ENCODE results near the gene UMAD1.

UMAD1 gene

DNA sequence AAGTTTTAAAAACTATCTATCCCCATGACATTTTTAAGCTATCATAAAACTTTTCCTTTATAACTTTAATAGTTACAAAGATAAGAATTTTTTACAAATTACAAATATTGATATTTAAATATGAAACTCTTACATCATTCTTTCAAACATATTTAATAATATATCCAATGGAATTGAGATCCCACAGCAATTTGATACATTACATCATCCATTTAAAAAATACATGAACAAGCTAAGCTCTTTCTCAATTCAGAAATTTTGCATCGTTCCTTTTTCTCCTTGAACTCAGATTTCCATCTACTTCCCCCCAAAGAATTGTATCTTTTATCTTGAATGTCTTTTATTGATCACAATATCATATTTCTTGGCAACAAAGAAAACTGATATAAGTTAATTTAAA, 209.6 kb downstream of the UMAD1 start:
- DNase-seq = no peak

DNA sequence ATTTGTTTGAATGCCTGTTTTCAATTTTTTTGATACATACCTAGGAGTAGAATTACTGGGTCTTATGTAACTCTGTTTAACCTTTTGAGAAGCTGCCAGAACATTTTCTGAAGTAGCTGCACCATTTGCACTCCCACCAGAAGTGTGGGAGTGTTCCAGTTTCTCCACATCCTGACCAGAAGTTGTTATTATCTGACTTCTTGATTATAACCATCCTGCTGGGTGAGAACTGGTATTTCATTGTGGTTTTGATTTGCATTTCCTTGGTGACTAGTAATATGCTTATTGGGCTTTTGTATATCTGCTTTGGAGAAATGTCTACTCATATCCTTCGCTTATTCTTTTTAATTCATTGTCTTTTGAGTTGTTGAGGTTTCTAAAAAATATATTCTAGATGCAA, 210.8 kb downstream of the UMAD1 start:
- DNase-seq = no peak

DNA sequence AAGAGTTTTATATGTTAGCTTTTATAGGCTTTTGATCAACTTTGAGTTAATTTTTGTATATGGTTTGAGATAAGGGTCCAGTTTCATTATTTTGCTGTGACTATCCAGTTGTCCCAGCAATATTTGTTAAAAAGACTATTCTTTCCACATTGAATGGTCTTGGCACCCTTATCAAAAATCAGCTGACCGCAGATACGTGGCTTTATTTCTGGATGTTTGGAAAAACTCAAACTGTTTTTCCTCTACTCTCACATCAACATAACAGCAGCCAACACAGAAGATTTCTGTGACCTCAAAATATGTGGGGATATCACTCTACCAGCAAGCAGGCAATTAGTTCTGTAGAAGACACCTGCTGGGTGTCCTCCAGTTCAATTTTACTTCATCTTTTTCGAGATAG, 211.4 kb downstream of the UMAD1 start:
- DNase-seq = no peak

DNA sequence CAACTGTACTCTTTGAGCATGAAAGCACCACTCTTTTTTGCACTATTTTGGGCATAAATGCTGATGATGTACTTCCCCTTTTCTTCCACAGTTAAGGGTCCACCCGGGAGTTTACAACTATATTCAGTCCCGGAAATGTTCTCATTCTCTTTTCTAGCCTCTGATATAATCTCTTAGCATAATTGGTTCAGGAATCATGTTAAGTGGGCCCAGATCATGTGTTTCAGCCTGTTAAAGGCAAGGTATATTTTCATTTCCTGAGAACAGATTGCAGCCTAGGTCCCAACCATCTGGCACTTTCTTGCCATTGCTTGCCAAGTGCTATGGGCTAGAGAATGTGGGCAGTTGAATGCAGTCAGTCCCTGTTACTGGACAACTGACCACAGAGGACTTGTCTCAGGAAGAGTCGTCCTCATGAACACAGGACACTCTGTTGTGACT, 216.6 kb downstream of the UMAD1 start:
- no peak for DNase-seq

DNA sequence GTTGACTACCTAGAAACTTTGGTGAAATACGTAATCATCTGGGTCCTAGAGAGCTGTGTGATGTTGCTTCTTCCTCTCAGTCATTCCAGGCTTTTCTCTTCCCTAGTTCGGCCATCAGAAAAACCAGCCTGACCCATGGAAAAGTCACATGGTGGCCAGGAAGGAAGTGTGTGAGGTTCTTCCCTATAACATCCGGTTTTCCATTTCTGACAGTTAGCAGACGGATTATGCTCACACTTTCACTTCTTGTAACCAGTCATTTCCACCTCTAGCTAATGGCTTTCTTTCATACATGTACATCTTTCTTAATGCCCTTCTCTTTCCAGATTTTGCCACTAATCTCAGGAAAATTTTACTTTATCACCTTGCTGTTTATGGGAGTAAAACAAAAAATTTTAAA, 218.0 kb downstream of the UMAD1 start:
- DNase-seq = no peak

DNA sequence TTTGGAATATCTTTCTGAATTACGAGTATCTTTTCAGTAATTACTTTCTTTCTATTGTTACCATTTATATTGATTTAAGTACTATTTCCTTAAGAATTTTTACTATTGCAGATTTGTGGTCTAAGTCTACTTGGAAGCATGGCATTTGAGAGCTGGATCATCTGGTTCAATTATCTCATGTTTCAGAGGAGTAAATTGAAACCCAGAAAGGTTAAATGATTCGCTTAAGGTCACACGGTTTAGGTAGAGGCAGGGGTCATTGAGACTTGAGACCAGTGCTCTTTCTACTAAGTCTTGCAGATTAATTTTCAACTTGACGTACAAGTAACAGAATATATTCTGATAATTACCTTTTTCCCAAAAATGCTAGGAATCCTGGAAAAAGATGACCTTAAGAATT, 218.9 kb downstream of the UMAD1 start:
- no peak for DNase-seq

DNA sequence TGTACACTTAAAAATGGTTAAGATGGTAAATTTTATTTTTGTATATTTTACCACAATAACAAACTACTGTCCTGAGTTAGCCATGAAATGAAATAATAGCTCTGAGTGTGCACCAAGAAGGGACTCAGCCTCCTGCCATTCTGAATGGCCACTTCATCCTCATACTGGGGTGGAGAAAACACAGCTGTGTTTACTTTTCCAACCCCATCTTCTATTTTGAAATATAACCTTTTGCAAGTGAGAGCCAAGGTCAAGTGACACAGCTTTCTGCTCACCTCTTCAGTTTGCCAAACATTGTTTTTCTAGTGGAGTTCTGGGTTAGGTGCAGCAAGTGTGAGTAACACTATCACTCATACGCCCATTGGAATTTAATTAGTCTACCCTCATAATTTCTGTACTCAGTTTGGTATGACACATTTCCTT, 220.7 kb downstream of the UMAD1 start:
- no peak for DNase-seq

DNA sequence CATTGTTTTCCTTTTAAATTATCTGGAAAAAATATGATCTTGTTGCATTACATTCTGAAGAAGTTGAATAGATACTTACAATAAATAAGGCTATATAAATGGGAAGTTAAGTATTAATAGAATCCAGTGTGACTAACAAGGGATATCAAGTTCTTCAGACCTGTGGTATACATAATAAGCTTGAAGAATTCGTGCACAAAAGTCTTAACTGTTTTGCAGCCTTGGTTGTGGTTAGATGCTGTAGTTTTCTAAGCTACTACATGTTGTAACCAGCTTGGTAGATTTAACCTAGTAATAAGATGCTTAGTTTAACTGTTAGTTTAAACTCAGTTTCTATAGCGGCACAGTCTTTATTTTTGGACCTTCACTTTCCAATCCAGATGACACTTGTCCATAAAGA, 221.8 kb downstream of the UMAD1 start:
- DNase-seq = no peak

DNA sequence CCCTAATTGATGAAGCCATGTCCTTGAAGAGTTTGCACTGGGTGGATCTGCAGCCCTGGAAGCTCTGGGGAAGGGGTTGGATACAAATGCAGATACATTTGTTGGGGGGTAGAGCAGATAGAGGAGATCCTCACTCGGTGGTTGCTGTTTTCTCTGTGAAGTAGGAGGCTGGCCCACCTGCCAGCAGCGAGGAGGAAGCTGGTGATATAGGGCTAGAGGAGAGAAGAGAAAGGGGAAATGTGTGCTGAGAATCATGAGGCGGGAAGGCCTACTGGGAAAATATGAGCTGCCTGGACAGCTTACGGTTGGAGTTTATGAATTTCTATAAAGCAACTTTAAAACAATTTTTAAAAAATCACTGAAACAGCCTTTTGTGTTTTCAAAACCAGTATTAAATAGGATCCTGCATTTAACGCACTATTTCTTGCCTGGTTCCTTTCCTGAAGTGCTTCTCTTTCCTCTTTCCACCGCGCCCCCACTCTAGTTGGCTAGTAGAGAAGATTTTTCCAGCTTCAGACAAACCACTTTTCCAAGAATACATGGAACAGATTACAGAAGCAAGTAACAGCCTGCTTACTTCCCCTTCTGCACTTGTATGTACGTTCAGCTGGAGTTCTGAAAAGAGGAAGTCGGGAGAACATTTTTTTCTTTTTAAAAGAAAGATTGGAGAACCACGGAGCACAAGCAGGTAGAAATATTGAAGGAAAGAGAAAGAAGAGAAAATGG, 227.5 kb downstream of the UMAD1 start:
- DNase-seq = no peak

DNA sequence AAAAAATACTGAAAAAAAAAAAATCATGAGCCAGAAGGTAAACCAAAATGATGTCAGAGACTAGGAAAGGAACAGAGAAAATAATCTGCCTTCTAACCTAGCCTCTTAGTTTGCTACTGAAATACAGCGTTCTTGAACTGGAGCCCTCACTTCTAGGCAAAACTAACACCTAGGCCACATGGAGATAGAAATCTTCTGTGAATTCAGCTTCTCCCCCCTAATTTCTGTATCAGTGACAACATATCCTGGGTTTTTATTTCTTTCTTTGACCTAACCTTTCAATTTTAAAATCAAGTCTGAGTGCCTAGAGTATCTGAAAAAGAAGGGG, 228.0 kb downstream of the UMAD1 start:
- DNase-seq = no peak

DNA sequence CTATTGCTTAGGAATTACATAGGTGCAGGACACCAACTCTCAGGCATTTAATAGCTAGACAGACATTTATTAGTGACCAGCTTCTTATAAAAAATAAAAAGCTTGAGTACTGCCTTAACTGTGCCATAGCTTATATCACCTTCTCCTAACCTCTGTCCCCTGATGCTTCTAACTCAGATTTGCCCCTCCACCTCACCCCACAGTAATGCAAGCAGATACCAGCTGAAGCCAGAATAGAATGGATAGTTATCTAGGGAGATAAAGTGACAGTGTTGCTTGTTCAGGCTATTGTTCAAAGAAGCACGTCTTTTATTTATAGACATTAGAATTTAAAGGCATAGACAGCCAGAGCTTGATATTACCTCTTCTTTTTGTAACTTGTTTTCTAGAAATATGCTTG, 228.5 kb downstream of the UMAD1 start:
- no peak for DNase-seq

DNA sequence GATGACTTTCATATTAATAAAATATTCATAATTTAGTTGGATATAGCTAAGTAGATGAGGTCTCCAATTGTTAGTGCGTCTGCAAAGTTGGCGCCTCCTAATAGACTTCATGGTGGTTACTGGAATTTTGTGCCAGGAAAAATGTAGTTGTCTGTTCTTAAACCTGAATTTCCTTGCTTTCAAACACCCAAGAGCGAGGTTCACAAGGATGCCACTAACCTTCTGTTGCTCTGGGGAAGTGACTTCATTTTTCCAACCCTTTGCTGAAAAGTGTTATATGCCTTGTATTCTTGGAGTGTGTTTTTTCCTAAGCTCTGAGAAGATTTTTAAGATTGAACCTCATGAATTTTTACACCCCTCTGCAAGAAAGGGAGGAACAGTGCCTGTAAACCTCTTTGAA, 229.1 kb downstream of the UMAD1 start:
- DNase-seq = no peak

DNA sequence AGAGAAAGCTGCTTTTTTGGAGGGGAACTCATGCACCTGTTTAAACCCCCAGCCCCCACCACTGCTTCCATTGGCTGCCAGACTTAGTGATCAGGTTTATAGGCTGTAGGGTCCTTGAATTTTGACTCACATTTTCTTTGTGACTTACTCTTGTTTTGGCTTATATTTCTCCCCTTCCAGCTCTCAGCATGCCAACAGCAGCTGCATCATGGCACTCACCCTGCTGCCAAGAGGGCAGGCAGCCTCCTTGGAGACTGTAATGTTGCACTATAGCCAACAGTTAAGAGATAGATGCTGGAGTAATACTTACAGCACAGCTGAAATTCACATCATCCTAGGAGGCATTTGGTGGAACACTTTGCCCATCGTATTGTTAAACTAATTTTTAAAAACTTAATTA, 230.0 kb downstream of the UMAD1 start:
- no peak for DNase-seq

DNA sequence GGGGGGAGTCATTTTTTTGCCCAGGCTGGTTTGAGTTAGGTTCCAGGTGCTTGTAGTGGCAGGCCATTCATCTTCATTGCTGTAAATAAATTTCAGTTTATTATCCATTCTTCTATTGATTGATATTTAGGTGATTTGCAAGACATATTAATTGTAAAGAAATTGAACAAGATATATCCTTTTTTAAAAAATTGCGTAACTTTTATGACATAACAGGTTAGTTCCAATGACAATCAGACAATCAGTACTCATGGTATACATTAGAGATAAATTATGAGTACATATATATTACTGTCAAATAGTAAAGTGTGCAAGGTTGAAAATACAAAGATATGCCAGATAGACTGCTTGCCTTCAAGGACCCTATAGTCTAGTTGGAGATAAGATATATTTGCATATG, 235.9 kb downstream of the UMAD1 start:
- DNase-seq = no peak

DNA sequence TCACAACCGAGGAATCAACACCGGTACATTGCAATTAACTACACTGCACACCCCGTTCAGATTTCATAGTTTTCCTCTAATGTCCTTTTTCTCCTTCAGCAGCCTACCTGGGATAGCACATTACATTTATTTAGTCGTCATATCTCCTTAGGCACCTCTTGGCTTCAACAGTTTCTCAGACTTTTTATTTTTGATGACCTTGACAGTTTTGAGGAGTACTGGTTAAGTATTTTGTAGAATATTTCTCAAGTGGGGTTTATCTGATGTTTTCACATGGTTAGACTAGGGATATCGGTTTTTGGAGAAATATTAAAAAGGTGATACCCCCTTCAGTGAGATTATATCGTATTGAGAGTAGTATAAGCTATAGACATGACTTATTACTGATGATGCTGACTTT, 241.0 kb downstream of the UMAD1 start:
- DNase-seq = no peak

DNA sequence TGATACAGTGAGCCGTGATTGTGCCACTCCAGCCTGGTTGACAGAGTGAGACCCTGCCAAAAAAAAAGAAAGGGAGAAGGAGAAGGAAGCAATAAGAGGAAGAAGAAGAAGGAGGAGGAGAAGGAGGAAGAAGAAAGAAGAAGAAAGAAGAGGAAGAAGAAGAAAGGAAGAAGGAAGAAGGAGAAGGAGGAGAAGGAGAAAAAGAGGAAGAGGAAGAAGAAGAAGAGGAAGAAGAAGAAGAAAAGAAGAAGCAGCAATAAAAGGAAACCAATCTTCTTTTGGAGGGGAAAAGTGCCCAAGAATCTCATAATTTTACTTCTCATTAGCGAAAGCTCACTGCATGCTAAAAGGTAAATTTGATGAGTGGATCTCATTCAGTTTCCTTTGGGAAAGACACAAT, 242.3 kb downstream of the UMAD1 start:
- no peak for DNase-seq

DNA sequence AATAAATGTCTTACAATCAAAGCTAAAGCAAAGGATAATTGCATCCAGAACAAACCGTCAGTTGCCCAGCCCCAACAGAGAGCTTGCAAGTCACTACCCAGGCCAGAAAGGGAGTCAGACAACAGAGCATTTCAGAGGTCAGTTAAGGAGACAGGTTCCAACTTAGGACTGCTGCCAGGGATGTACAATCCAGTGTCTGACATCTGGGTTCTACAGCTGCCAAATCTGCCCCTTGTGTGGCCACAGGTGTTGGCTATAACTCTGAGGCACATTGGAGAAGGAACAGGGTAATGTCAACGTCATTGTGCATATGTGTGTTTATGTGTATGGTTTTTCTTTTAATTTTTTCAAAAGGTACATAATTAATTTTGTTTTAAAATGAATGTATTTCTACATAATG, 242.8 kb downstream of the UMAD1 start:
- no peak for DNase-seq

DNA sequence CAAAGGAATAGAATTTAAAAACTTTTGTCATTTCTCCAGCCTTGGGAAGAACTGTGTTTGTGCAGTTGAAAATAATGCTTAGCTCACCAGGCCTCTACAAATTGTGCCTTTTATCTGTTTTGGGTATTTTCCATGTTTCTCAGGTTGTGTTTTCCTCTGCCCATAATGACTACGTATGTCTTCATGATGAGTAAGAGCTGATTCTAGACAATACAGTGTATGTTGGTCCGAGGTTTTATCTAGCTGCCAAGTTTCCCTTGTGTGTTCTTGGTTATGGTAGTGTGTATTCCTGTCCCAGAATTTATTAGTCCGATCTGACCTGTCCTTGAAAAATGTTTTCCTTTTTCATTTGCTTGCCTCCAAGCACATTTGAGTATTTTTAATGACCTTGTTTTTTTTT, 244.3 kb downstream of the UMAD1 start:
- DNase-seq = no peak

DNA sequence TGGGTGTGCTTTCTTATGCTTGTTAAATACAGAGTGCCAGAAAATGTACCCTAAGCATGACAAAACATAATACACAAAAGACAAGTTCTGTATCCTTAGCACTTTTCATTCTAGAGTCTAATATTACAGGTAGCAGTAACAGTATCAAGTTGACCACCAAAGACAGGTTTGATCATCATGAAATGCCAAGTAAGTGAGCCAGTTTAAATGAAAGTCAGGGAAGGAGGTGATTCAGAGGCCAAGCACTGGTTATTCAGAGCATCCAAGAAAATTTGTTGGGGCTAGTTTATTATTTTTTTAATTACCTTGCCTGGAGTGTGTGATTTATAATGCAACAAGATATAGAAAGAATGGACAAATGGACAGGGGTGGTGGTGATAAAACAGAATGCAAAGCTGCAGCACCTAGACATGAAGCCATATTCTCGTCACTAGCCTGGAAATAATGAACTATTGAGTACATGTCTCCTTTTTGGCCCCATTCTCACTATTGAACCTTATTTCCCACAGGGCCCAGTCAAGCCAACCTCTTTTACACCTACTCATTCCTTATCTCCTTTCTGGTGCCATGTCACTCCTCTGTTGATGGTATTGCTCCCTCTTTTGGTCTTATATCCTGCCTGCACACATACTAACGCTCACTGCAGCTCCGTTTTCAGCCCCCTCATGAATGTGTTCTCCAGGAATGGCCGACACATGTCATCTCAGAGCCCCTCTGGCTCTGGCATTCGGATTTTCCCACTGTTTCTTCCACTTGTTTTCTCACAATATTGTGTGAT, 249.4 kb downstream of the UMAD1 start:
- DNase-seq = no peak

DNA sequence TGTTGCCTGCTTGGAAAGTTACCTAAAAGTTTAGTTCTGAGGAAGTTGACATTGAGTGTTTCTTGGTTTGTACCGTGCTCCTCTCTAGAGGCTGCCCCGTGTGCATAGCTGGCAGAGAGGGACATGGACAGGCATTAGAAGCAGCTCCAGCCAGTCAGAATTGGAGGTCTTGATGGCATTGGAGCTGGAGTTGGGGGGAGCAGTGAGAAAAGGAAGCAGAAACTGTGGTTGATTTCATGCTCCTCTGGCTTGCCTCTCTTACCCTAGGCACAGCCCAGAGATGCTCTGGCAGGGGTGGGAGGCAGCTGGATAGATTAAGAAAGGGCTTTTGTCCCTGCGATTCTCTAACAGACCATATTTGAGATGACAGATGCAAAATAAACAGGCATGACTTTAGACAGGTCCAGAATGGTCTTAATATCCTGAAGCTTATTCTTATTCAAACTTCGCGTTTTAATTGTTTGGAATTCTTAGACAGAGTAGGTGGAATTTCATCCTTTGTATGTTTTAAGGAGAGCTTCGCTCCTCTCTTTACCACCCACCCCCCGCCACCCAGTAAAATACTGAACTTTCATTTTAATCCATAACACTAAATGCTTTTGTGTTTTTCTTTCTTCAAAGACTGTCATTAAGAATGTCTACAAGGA, 254.6 kb downstream of the UMAD1 start:
- no peak for DNase-seq

DNA sequence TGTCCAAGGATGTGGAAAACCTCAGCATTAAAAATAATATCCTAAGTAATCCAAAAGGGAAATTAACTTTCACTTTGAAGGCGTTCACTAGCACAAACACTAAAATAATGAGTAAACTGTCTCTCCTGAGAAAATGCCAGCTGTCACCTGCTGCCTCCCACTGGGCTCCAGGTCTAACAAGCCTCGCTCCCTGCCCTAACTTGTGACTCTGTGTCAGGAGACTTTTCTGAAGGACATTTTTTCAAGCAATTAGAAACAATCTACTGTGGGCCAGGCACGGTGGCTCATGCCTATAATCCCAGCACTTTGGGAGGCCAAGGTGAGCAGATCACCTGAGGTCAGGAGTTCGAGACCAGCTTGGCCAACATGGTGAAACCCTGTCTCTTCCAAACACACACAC, 255.2 kb downstream of the UMAD1 start:
- no peak for DNase-seq

DNA sequence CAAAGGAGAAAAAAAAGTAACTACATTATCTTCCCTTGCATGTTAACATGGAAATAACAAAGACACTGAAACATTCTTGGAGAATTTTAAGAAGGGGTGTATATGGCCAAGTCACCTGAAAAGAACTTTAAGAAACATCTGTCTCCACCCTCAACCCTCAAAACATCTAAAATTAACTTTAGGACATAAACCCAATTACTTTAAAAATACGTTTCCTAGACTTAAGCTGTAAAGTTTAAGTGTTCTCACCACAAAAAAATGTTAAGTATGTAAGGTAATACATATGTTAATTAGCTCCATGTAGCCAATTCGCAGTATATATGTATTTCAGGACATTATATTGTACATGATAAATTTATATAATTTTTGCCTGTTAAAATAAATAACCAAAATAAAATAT, 257.0 kb downstream of the UMAD1 start:
- DNase-seq = no peak

DNA sequence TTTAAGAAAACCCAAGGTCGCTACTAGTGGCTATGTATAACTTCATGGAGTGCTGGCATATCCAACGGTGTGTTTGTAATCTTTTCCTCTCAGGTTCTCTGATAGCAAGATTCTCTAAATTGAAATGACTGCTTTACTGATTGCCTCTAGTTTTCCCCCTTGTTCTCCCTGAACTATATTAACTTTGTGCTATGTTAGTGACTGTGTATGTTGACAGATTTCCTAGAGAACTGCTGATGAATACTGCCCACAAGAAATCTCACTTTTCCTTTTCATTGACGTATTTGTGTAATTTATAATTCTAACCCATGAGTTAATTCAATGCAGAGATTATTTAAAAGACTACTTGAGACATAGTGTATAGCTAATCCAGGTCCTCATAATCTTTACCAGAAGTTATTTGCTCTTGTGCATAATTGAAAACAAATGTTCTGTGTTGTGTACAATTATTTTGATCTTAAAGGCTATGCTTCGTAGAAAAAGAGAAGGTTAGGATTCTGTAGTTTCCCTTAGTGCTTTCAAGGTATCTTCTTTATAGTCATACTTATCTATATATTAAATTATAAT, 257.5 kb downstream of the UMAD1 start:
- no peak for DNase-seq

DNA sequence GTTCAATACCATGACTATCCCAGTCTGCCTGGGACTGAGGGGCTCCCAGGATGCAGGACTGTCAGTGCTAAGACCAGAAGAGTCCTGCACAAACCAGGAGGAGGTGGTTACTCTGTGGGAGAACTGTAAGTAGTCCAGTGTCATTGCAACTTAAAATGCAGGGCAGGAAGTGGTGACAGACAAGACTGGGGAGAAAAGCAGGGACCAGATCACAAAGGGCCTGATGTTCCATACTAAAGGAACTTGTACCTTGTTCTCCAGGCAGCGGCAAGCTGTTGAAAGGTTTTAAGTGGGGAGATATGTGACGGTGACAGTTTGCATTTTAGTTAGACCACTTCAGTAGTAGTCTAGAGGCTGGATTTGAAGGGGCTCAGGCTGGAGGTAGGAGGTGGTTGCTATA, 262.3 kb downstream of the UMAD1 start:
- DNase-seq = no peak
